Cardiac muscle cell (in vitro differentiated cells and primary cell): Measurements from ENCODE around the gene DCLK3. TPM values are rescaled to one million over a fixed set of nuclear protein-coding genes. Genes with fewer than 3 reads are reported as not detected.

Experiments used
- DNase-seq, 2 donors: peaks; one replicate each; pipeline versions ENCODE4 v3.0.0 to v3.0.0-alpha.2; 2010 to 2017; ENCODE audit warnings: low read depth in 1 of 2, low spot score in 1 of 2
- H3K27ac ChIP-seq: fragments of 200-600 bp; sonication (generic); 2 replicates; pipeline ENCODE4 v1.5.1; 2016
- H3K27me3 ChIP-seq: fragments of 200-600 bp; sonication (generic); 2 replicates; pipeline ENCODE4 v1.6.0; 2016; ENCODE audit warnings: control low read depth
- H3K36me3 ChIP-seq: fragments of 200-600 bp; sonication (generic); 2 replicates; pipeline ENCODE4 v1.5.1; 2016; ENCODE audit warnings: control low read depth
- H3K4me1 ChIP-seq: fragments of 200-600 bp; sonication (generic); 2 replicates; pipeline ENCODE4 v1.8.1; 2017; ENCODE audit warnings: low read depth, mild to moderate bottlenecking, mixed run types
- H3K4me3 ChIP-seq: fragments of 200-600 bp; sonication (generic); 2 replicates; pipeline ENCODE4 v1.5.1; 2016; ENCODE audit warnings: mild to moderate bottlenecking
- H3K9me3 ChIP-seq: fragments of 200-600 bp; sonication (generic); 2 replicates; pipeline ENCODE4 v1.5.1; 2017; ENCODE audit warnings: low read depth, mild to moderate bottlenecking, control low read depth
- CTCF ChIP-seq: IDR thresholded peaks from 2 replicates; pipeline ENCODE4 v1.5.1; 2012; ENCODE audit warnings: low read depth, mild to moderate bottlenecking, low read length
- polyA plus RNA-seq: library from polyadenylated mRNA; unstranded; fragments of >200 nt; fragmentation: Nextera tagmentation; extraction: Ambion mirVana; gene quantifications from 2 replicates; pipeline ENCODE4 v1.2.1, GENCODE V29; 2016
- total RNA-seq: library from RNA; depleted of rRNA; stranded (reverse); fragments of >200 nt; gene quantifications from 2 replicates; pipeline ENCODE4 v1.2.3, GENCODE V29; 2016

The DCLK3 gene
- total and polyA plus RNA-seq, 2 experiments from 2014 or later, result 0.15 to 0.62 TPM

GRCh38 chr3:36751326-36751725 lies 13.0 kb downstream of the DCLK3 start:
- H3K36me3 ChIP-seq, result no peaks in the 10 kb centered on the region
- no peak for DNase-seq
- no peaks in the 10 kb centered on the region for H3K9me3 ChIP-seq
- TF ChIP-seq CTCF, result no peak
- H3K27ac ChIP-seq, result no peak overlapping the region
- peaks cover 4% of the 10 kb centered on the region for H3K27me3 ChIP-seq
- H3K4me1 ChIP-seq, result no peaks in the 10 kb centered on the region
- H3K4me3 ChIP-seq, result no peak overlapping the region

GRCh38 chr3:36750737-36751136 lies 13.6 kb downstream of the DCLK3 start:
- no peak overlapping the region for H3K4me3 ChIP-seq
- H3K4me1 ChIP-seq, result no peaks in the 10 kb centered on the region
- DNase-seq, result no peak
- no peaks in the 10 kb centered on the region for H3K36me3 ChIP-seq
- H3K27me3 ChIP-seq, result no peaks in the 10 kb centered on the region
- TF ChIP-seq CTCF, result no peak
- no peaks in the 10 kb centered on the region for H3K9me3 ChIP-seq
- H3K27ac ChIP-seq, result no peak overlapping the region

GRCh38 chr3:36744763-36745162 lies 19.6 kb downstream of the DCLK3 start:
- Histone ChIP-seq H3K4me3 (no peak overlapping the region), H3K27me3 (no peaks in the 10 kb centered on the region), H3K36me3 (no peaks in the 10 kb centered on the region), H3K9me3 (no peaks in the 10 kb centered on the region), H3K27ac (no peak overlapping the region), H3K4me1 (no peaks in the 10 kb centered on the region)
- no peak for TF ChIP-seq CTCF
- no peak for DNase-seq

GRCh38 chr3:36743826-36744225 lies 20.5 kb downstream of the DCLK3 start:
- H3K4me3 ChIP-seq, result no peak overlapping the region
- no peak for TF ChIP-seq CTCF
- no peak for DNase-seq
- no peaks in the 10 kb centered on the region for H3K4me1 ChIP-seq
- no peak overlapping the region for H3K27ac ChIP-seq
- no peaks in the 10 kb centered on the region for H3K9me3 ChIP-seq
- H3K27me3 ChIP-seq, result no peaks in the 10 kb centered on the region
- no peaks in the 10 kb centered on the region for H3K36me3 ChIP-seq

GRCh38 chr3:36741285-36741684 lies 23.1 kb downstream of the DCLK3 start:
- Histone ChIP-seq H3K4me1 (peaks cover 6% of the 10 kb centered on the region), H3K9me3 (no peaks in the 10 kb centered on the region), H3K27me3 (no peaks in the 10 kb centered on the region), H3K27ac (no peak overlapping the region), H3K36me3 (no peaks in the 10 kb centered on the region), H3K4me3 (no peak overlapping the region)
- DNase-seq, result peak in 1 of 2 donors; percentile 13
- peak; percentile 35 for TF ChIP-seq CTCF

- no peaks in the 10 kb centered on the region for H3K9me3 ChIP-seq
- no peak for DNase-seq
- TF ChIP-seq CTCF, result no peak
- no peaks in the 10 kb centered on the region for H3K36me3 ChIP-seq
- no peaks in the 10 kb centered on the region for H3K27me3 ChIP-seq
- H3K4me3 ChIP-seq, result no peak overlapping the region
- H3K27ac ChIP-seq, result no peak overlapping the region
- peaks cover 8% of the 10 kb centered on the region for H3K4me1 ChIP-seq
Measured at GRCh38 chr3:36740787-36741186, 23.6 kb downstream of the DCLK3 start.
